Activated CD4-positive, alpha-beta T cell treated with anti-CD3 and anti-CD28 coated beads for 36 hours (primary cell): ENCODE measurements around the gene SH3GL1. TPM values are rescaled to one million over a fixed set of nuclear protein-coding genes. Genes with fewer than 3 reads are reported as not detected.

Experiments used
- ATAC-seq: fragments of 200-7000 bp; cut with Tn5 transposase; one replicate; pipeline ENCODE4 v1.10.0; 2021; ENCODE audit warnings: mild to moderate bottlenecking, moderate library complexity
- CTCF ChIA-PET: fragments of 350-600 bp; sonication (Branson Sonifier 250); formaldehyde crosslinking; loops from one replicate; lab custom pipeline; 2021; ENCODE audit warnings: antibody characterized with exemption; lab: Charles Lee
- POLR2A ChIA-PET: fragments of 350-600 bp; sonication (Branson Sonifier 250); formaldehyde crosslinking; loops from one replicate; lab custom pipeline; 2021; ENCODE audit warnings: antibody characterized with exemption, inconsistent platforms; lab: Charles Lee
- DNase-seq: peaks from one replicate; pipeline ENCODE4 v3.0.0-alpha.2; 2020
- H3K27ac Mint-ChIP-seq: one replicate; pipeline ENCODE4 v1.8.0; 2021; ENCODE audit warnings: mixed read lengths
- H3K27me3 Mint-ChIP-seq: one replicate; pipeline ENCODE4 v1.8.0; 2021; ENCODE audit warnings: mixed read lengths
- H3K36me3 Mint-ChIP-seq: one replicate; pipeline ENCODE4 v1.8.0; 2021; ENCODE audit warnings: low read depth, mixed read lengths
- H3K4me1 Mint-ChIP-seq: one replicate; pipeline ENCODE4 v1.8.0; 2021; ENCODE audit warnings: mixed read lengths
- H3K4me3 Mint-ChIP-seq: one replicate; pipeline ENCODE4 v1.8.0; 2021; ENCODE audit warnings: mild to moderate bottlenecking, moderate library complexity, mixed read lengths
- H3K9me3 Mint-ChIP-seq: one replicate; pipeline ENCODE4 v1.8.0; 2021; ENCODE audit warnings: low read depth, mixed read lengths
- intact Hi-C, 2 experiments: fragments of 100-400 bp; cut with DNase I in 1 of 2; cut with micrococcal nuclease in 1 of 2; formaldehyde crosslinking; loops; one replicate each; pipeline versions ENCODE4 v1.14.2 to v1.15.1; 2022 to 2024; cut with DNase I, micrococcal nuclease
- total RNA-seq, 2 experiments: library from RNA; stranded (reverse); gene quantifications; one replicate each; pipeline ENCODE4 v1.2.3, GENCODE V29; 2021

Gene SH3GL1
- total RNA-seq, 2 experiments from 2014 or later = 42.0 to 46.8 TPM

GRCh38 chr19:4393947-4394590 is 6.3 kb downstream of the SH3GL1 start:
- no peaks in the 10 kb centered on the region for H3K9me3 Mint-ChIP-seq
- ATAC-seq (no peak), DNase-seq (no peak)
- ChIA-PET POLR2A (interaction anchor here (0.7 kb wide), 1 partner anchor 275 kb away, joined by 7 read pairs; no protein-coding TSS in a partner anchor), CTCF (interaction anchor here (0.9 to 1.4 kb wide), 2 partner anchors 22 to 147 kb away, joined by 4 read pairs; partner anchors contain the start of gene YJU2)
- peaks cover 72% of the 10 kb centered on the region for H3K4me1 Mint-ChIP-seq
- intact Hi-C loops = no loop called here
- H3K36me3 Mint-ChIP-seq = peaks cover 28% of the 10 kb centered on the region
- H3K4me3 Mint-ChIP-seq = no peak overlapping the region
- peak overlapping the region; percentile 26 for H3K27ac Mint-ChIP-seq
- no peaks in the 10 kb centered on the region for H3K27me3 Mint-ChIP-seq

- ChIA-PET CTCF (interaction anchor here (0.6 kb wide), 2 partner anchors 288 to 792 kb away, joined by 3 read pairs; no protein-coding TSS in a partner anchor), POLR2A (interaction anchor here (0.5 to 0.6 kb wide), 2 partner anchors 9 to 1042 kb away, joined by 3 to 4 read pairs; no protein-coding TSS in a partner anchor)
- intact Hi-C loops = no loop called here
- Mint-ChIP-seq H3K9me3 (no peaks in the 10 kb centered on the region), H3K4me1 (peaks cover 60% of the 10 kb centered on the region), H3K27me3 (no peaks in the 10 kb centered on the region), H3K36me3 (peaks cover 28% of the 10 kb centered on the region), H3K4me3 (no peak overlapping the region), H3K27ac (peak overlapping the region; percentile 6)
- DNase-seq (no peak), ATAC-seq (no peak)
These were observed 8.5 kb downstream of the SH3GL1 start for GRCh38 chr19:4391701-4392483.

- ChIA-PET POLR2A (interaction anchor here (0.5 to 1.2 kb wide), 3 partner anchors 8 to 1043 kb away, joined by 3 to 4 read pairs (median 3); partner anchors contain the start of gene CHAF1A), CTCF (interaction anchor here (0.6 kb wide), 1 partner anchor 793 kb away, joined by 3 read pairs; no protein-coding TSS in a partner anchor)
- Mint-ChIP-seq H3K27me3 (no peaks in the 10 kb centered on the region), H3K27ac (no peak overlapping the region), H3K4me3 (no peak overlapping the region), H3K9me3 (no peaks in the 10 kb centered on the region), H3K4me1 (peaks cover 54% of the 10 kb centered on the region), H3K36me3 (peaks cover 23% of the 10 kb centered on the region)
- DNase-seq (no peak), ATAC-seq (no peak)
- intact Hi-C loops = no loop called here
These were observed 9.0 kb downstream of the SH3GL1 start for GRCh38 chr19:4391306-4391693.

GRCh38 chr19:4390567-4391305 is 9.6 kb downstream of the SH3GL1 start:
- ATAC-seq (no peak), DNase-seq (no peak)
- H3K36me3 Mint-ChIP-seq = peaks cover 23% of the 10 kb centered on the region
- H3K4me3 Mint-ChIP-seq = no peak overlapping the region
- intact Hi-C loops = no loop called here
- POLR2A ChIA-PET = interaction anchor here (1.2 kb wide), 1 partner anchor 11 kb away, joined by 3 read pairs; the partner anchor contains the start of gene CHAF1A
- peaks cover 51% of the 10 kb centered on the region for H3K4me1 Mint-ChIP-seq
- CTCF ChIA-PET = interaction anchor here (0.6 to 0.8 kb wide), 2 partner anchors 19 to 793 kb away, joined by 3 read pairs; no protein-coding TSS in a partner anchor
- H3K9me3 Mint-ChIP-seq = no peaks in the 10 kb centered on the region
- peak overlapping the region; percentile 75 for H3K27ac Mint-ChIP-seq
- no peaks in the 10 kb centered on the region for H3K27me3 Mint-ChIP-seq

GRCh38 chr19:4390017-4390566 is 10.3 kb downstream of the SH3GL1 start:
- peaks cover 18% of the 10 kb centered on the region for H3K36me3 Mint-ChIP-seq
- intact Hi-C loops = no loop called here
- no peak overlapping the region for H3K4me3 Mint-ChIP-seq
- ChIA-PET POLR2A (interaction anchor here (1.2 kb wide), 1 partner anchor 12 kb away, joined by 3 read pairs; the partner anchor contains the start of gene CHAF1A), CTCF (interaction anchor here (0.8 kb wide), 1 partner anchor 19 kb away, joined by 3 read pairs; no protein-coding TSS in a partner anchor)
- no peak for DNase-seq
- H3K27ac Mint-ChIP-seq = peak overlapping the region; percentile 75
- H3K27me3 Mint-ChIP-seq = no peaks in the 10 kb centered on the region
- no peak for ATAC-seq
- H3K9me3 Mint-ChIP-seq = no peaks in the 10 kb centered on the region
- peaks cover 45% of the 10 kb centered on the region for H3K4me1 Mint-ChIP-seq

- ChIA-PET CTCF (no interaction called here), POLR2A (no interaction called here)
- H3K36me3 Mint-ChIP-seq = peaks cover 15% of the 10 kb centered on the region
- peaks cover 42% of the 10 kb centered on the region for H3K4me1 Mint-ChIP-seq
- H3K4me3 Mint-ChIP-seq = no peak overlapping the region
- no peaks in the 10 kb centered on the region for H3K9me3 Mint-ChIP-seq
- H3K27ac Mint-ChIP-seq = no peak overlapping the region
- intact Hi-C loops = no loop called here
- DNase-seq = no peak
- no peak for ATAC-seq
- H3K27me3 Mint-ChIP-seq = no peaks in the 10 kb centered on the region
These were observed 10.8 kb downstream of the SH3GL1 start for GRCh38 chr19:4389511-4390016.

- DNase-seq = no peak
- Mint-ChIP-seq H3K4me3 (no peak overlapping the region), H3K27ac (no peak overlapping the region), H3K36me3 (peaks cover 13% of the 10 kb centered on the region), H3K27me3 (no peaks in the 10 kb centered on the region), H3K4me1 (peaks cover 37% of the 10 kb centered on the region), H3K9me3 (no peaks in the 10 kb centered on the region)
- POLR2A ChIA-PET = no interaction called here
- no peak for ATAC-seq
- intact Hi-C loops = no loop called here
- CTCF ChIA-PET = interaction anchor here (0.6 kb wide), 1 partner anchor 19 kb away, joined by 3 read pairs; no protein-coding TSS in a partner anchor
These were observed 11.3 kb downstream of the SH3GL1 start for GRCh38 chr19:4389064-4389375.

- intact Hi-C loops = no loop called here
- POLR2A ChIA-PET = no interaction called here
- no peak overlapping the region for H3K27ac Mint-ChIP-seq
These were observed 11.8 kb downstream of the SH3GL1 start for GRCh38 chr19:4388337-4389063.

GRCh38 chr19:4386041-4386782 is 14.1 kb downstream of the SH3GL1 start:
- Mint-ChIP-seq H3K36me3 (peaks cover 11% of the 10 kb centered on the region), H3K27me3 (no peaks in the 10 kb centered on the region), H3K4me1 (peaks cover 24% of the 10 kb centered on the region), H3K9me3 (no peaks in the 10 kb centered on the region), H3K4me3 (no peak overlapping the region), H3K27ac (no peak overlapping the region)
- DNase-seq (no peak), ATAC-seq (no peak)
- intact Hi-C loops = no loop called here
- CTCF ChIA-PET = no interaction called here
- POLR2A ChIA-PET = no interaction called here

More at GRCh38 chr19:4388337-4389063, 11.8 kb downstream of the SH3GL1 start:
- CTCF ChIA-PET = interaction anchor here (0.6 kb wide), 2 partner anchors 18 to 138 kb away, joined by 3 to 4 read pairs; no protein-coding TSS in a partner anchor
- Mint-ChIP-seq H3K36me3 (peaks cover 11% of the 10 kb centered on the region), H3K9me3 (no peaks in the 10 kb centered on the region), H3K4me3 (no peak overlapping the region), H3K27me3 (no peaks in the 10 kb centered on the region), H3K4me1 (peaks cover 34% of the 10 kb centered on the region)
- DNase-seq (no peak), ATAC-seq (no peak)
